PC-3 (cell line): ENCODE data around the gene ROMO1. TPM values are rescaled to one million over a fixed set of nuclear protein-coding genes. Genes with fewer than 3 reads are reported as not detected.

ENCODE experiments used
- ATAC-seq: fragments of 200-7000 bp; cut with Tn5 transposase; 2 replicates; pipeline ENCODE4 v1.9.1; 2020; ENCODE audit warnings: mild to moderate bottlenecking, moderate library complexity
- BruUV-seq: library from RNA; stranded (reverse); fragments of 400-500 nt; replicated peaks from 2 replicates; lab custom pipeline; 2021; lab: Mats Ljungman, UMichigan
- CTCF ChIA-PET: fragments of 300-600 bp; sonication (Branson Sonifier 250); formaldehyde crosslinking; loops from one replicate; lab custom pipeline; 2022; ENCODE audit warnings: antibody characterized with exemption; lab: Charles Lee
- POLR2A ChIA-PET: fragments of 300-600 bp; sonication (Branson Sonifier 250); formaldehyde crosslinking; loops from one replicate; lab custom pipeline; 2022; ENCODE audit warnings: antibody characterized with exemption; ENCODE audit not compliant: unreplicated experiment; lab: Charles Lee
- DNase-seq: peaks from one replicate; pipeline ENCODE4 v3.0.0-alpha.2; 2015
- H2AFZ ChIP-seq: fragments of 300-600 bp; sonication (generic); 2 replicates; pipeline ENCODE4 v1.6.0; 2016; ENCODE audit warnings: antibody characterized with exemption, low read length
- H3F3A ChIP-seq: fragments of 300-600 bp; sonication (generic); one replicate; pipeline ENCODE4 v1.6.0; 2017; ENCODE audit warnings: antibody characterized with exemption, low read length, control low read depth, mild to moderate bottlenecking; ENCODE audit not compliant: unreplicated experiment
- H3K27ac ChIP-seq: fragments of 300-600 bp; sonication (generic); 2 replicates; pipeline ENCODE4 v1.5.1; 2016; ENCODE audit warnings: mild to moderate bottlenecking, low read length
- H3K27me3 ChIP-seq: fragments of 300-600 bp; sonication (generic); 2 replicates; pipeline ENCODE4 v1.6.1; 2016; ENCODE audit warnings: low read length, mixed read lengths
- H3K36me3 ChIP-seq: fragments of 300-600 bp; sonication (generic); 2 replicates; pipeline ENCODE4 v1.6.1; 2016; ENCODE audit warnings: low read depth, mixed run types, low read length, mixed read lengths
- H3K4me1 ChIP-seq: fragments of 300-600 bp; sonication (generic); 2 replicates; pipeline ENCODE4 v1.5.1; 2016; ENCODE audit warnings: low read length; ENCODE audit not compliant: insufficient read depth
- H3K4me2 ChIP-seq: fragments of 300-600 bp; sonication (generic); 2 replicates; pipeline ENCODE4 v1.6.0; 2016; ENCODE audit warnings: low read length
- H3K4me3 ChIP-seq: fragments of 300-600 bp; sonication (generic); 2 replicates; pipeline ENCODE4 v1.5.1; 2016; ENCODE audit warnings: mild to moderate bottlenecking, low read length, mixed read lengths
- H3K79me2 ChIP-seq: fragments of 300-600 bp; sonication (generic); 2 replicates; pipeline ENCODE4 v1.6.1; 2017; ENCODE audit warnings: low read length, mixed read lengths
- H3K9ac ChIP-seq: fragments of 300-600 bp; sonication (generic); 2 replicates; pipeline ENCODE4 v1.6.0; 2016; ENCODE audit warnings: mild to moderate bottlenecking, low read length
- H3K9me2 ChIP-seq: fragments of 300-600 bp; sonication (generic); replicated peaks from 2 replicates; pipeline ENCODE4 v1.6.1; 2016; ENCODE audit warnings: mixed run types, low read length, mixed read lengths
- H3K9me3 ChIP-seq: fragments of 300-600 bp; sonication (generic); 2 replicates; pipeline ENCODE4 v1.6.1; 2016; ENCODE audit warnings: low read length, mixed read lengths
- H4K20me1 ChIP-seq: fragments of 300-600 bp; sonication (generic); 2 replicates; pipeline ENCODE4 v1.6.1; 2016; ENCODE audit warnings: low read length, mixed read lengths
- EZH2 ChIP-seq: fragments of 300-600 bp; sonication (generic); IDR thresholded peaks from one replicate; pipeline ENCODE4 v1.6.1; 2017; ENCODE audit warnings: antibody characterized with exemption, mild to moderate bottlenecking, low read length; ENCODE audit not compliant: unreplicated experiment
- EZH2phosphoT487 ChIP-seq: fragments of 300-600 bp; sonication (generic); IDR thresholded peaks from 2 replicates; pipeline ENCODE4 v1.6.1; 2018; ENCODE audit warnings: mild to moderate bottlenecking, antibody characterized with exemption, low read length, borderline replicate concordance
- intact Hi-C: fragments of 100-400 bp; cut with micrococcal nuclease; formaldehyde crosslinking; loops from 2 replicates; pipeline ENCODE4 v1.9.0; 2023
- total RNA-seq: library from RNA; depleted of rRNA; stranded (reverse); fragments of >200 nt; gene quantifications from 2 replicates; pipeline ENCODE4 v1.2.3, GENCODE V29; 2014
- TF ChIP-seq, protein P1 (sequence below): fragments of 300-600 bp; sonication (generic); conservative IDR thresholded peaks from 2 replicates; pipeline ENCODE4 v1.5.1; 2017; ENCODE audit warnings: antibody characterized with exemption, low read depth, mild to moderate bottlenecking, low read length

ROMO1 gene
- total RNA-seq, 1 experiment from 2014 or later: 530 TPM

DNA sequence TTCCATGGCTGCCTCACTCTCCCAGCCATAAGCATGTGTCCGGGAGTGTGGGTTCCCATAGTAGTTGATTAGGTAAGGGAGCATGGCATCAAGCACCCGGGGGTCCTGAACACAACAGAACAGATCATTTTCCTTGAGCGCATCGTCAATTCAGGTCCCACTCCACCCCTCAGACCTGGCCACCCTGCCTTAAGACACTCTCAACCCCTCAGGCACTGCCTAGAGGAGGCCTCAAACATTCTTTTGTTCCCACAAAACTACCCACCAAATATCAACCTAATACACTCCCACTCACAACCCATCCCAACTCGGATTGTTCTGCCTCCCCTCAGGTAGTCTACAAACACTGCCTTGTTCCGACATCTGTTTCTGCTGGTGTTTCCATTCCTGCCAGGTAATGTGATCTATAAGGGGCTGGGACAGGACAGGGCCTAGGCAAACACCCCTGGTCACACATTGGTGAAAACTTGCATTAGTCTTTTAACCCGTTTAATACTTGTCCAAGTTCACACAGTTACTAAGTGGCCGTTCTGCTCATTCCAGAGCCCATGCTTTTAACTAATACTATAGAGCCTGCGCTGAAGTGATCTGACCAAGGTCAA is 1.4 kb upstream of the ROMO1 start:
- H2AFZ ChIP-seq: peak overlapping the region; percentile 97
- TF ChIP-seq EZH2 (no peak), EZH2phosphoT487 (no peak)
- TF ChIP-seq, protein P1, sequence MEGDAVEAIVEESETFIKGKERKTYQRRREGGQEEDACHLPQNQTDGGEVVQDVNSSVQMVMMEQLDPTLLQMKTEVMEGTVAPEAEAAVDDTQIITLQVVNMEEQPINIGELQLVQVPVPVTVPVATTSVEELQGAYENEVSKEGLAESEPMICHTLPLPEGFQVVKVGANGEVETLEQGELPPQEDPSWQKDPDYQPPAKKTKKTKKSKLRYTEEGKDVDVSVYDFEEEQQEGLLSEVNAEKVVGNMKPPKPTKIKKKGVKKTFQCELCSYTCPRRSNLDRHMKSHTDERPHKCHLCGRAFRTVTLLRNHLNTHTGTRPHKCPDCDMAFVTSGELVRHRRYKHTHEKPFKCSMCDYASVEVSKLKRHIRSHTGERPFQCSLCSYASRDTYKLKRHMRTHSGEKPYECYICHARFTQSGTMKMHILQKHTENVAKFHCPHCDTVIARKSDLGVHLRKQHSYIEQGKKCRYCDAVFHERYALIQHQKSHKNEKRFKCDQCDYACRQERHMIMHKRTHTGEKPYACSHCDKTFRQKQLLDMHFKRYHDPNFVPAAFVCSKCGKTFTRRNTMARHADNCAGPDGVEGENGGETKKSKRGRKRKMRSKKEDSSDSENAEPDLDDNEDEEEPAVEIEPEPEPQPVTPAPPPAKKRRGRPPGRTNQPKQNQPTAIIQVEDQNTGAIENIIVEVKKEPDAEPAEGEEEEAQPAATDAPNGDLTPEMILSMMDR: no peak
- H3K9ac ChIP-seq: peak overlapping the region; percentile 90
- H4K20me1 ChIP-seq: no peaks in the 10 kb centered on the region
- ATAC-seq (no peak), DNase-seq (no peak)
- peaks cover 15% of the 10 kb centered on the region; the same call in 1 of the 2 replicates for H3K36me3 ChIP-seq
- H3K4me2 ChIP-seq: peak overlapping the region; percentile 90
- BruUV-seq: no TSS peak
- peak overlapping the region; percentile 79 for H3K4me3 ChIP-seq
- peaks cover 52% of the 10 kb centered on the region for H3K79me2 ChIP-seq
- no peak overlapping the region for H3K27ac ChIP-seq
- POLR2A ChIA-PET: no interaction called here
- H3F3A ChIP-seq: peaks cover 10% of the 10 kb centered on the region
- H3K9me3 ChIP-seq: no peaks in the 10 kb centered on the region
- no peaks in the 10 kb centered on the region for H3K9me2 ChIP-seq
- no peaks in the 10 kb centered on the region for H3K27me3 ChIP-seq
- CTCF ChIA-PET: no interaction called here
- peaks cover 20% of the 10 kb centered on the region for H3K4me1 ChIP-seq
- intact Hi-C loops: loop anchor here (5.0 kb wide), 1 partner anchor 235 kb away; no protein-coding TSS in a partner anchor

DNA sequence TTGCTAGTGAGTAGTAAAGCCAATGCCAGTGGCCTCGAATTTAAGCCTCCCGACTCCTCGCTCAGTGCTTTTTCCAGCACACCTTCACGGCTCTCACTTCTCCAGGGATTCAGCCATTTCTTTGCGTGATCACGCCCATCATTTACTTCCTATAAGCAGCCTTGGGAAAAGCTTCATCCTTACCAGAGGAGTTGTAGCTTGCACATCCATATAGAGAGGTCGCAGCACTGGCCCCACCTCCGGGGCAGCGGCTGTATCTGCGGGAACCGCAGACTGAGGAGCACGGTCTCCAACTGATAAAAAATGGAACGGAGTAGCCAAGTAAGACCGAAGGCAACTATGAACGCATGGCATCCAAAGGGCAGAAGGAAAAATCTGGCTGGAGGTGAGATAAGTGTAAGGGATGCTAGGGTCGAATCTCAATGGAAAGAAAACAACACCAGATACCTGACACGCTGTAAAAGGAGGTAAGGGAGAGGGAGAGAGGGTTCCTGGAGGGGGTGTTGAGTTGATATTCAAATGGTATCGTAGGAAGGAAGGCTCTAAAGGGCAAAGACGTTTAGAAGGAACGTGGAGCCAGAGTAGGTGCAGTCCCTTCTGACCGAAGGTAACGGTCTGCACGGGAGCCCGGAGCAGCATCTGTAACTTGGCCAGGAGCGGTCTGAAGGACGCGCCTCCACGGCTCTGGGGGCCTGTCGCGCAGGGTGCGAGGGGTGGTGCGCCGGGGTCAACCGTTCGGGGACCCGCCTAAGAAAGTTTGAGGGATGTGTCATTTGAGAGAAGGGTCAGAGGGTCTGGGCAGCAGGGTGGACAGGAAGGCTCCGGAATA is 693 bp upstream of the ROMO1 start:
- Histone ChIP-seq H2AFZ (peak overlapping the region; percentile 97), H3K4me2 (peak overlapping the region; percentile 90), H3K9ac (peak overlapping the region; percentile 90), H4K20me1 (0 out of 2 replicates have a peak, but pooled peaks cover 1% of the 10 kb centered on the region), H3K9me2 (no peaks in the 10 kb centered on the region), H3K27me3 (no peaks in the 10 kb centered on the region), H3K4me1 (peaks cover 20% of the 10 kb centered on the region), H3K27ac (peak overlapping the region; percentile 72), H3K9me3 (no peaks in the 10 kb centered on the region), H3K36me3 (peaks cover 20% of the 10 kb centered on the region; the same call in 1 of the 2 replicates), H3K79me2 (peaks cover 54% of the 10 kb centered on the region), H3F3A (peaks cover 13% of the 10 kb centered on the region), H3K4me3 (peak overlapping the region; percentile 79)
- ChIA-PET CTCF (no interaction called here), POLR2A (interaction anchor here (0.6 to 0.9 kb wide), 2 partner anchors 47 to 180 kb away, joined by 9 to 10 read pairs; no protein-coding TSS in a partner anchor)
- DNase-seq: no peak
- ATAC-seq: peak; percentile 31
- TF ChIP-seq EZH2 (no peak), EZH2phosphoT487 (no peak)
- TF ChIP-seq, protein P1: no peak
- TSS peak; percentile 25 for BruUV-seq
- intact Hi-C loops: loop anchor here (1.0 to 5.0 kb wide), 2 partner anchors 79 to 236 kb away; no protein-coding TSS in a partner anchor
